OCI-LY3 (cell line): ENCODE measurements around the gene ZFX.

ENCODE experiments used
- H2AFZ ChIP-seq: fragments of 200-600, 300-600 bp; shearing (Covaris generic); 2 replicates; pipeline ENCODE4 v1.6.0; 2014; ENCODE audit warnings: antibody characterized with exemption, low read depth, low read length
- H3K27ac ChIP-seq: fragments of 200-600, 300-600 bp; sonication (generic); 2 replicates; pipeline ENCODE4 v1.5.1; 2014; ENCODE audit warnings: mild to moderate bottlenecking, low read length, moderate library complexity, mixed read lengths
- H3K27me3 ChIP-seq: fragments of 200-600, 300-600 bp; sonication (generic); 2 replicates; pipeline ENCODE4 v1.6.1; 2014; ENCODE audit warnings: low read depth, low read length, mixed read lengths
- H3K36me3 ChIP-seq: fragments of 200-600, 300-600 bp; sonication (generic); replicated peaks from 2 replicates; pipeline ENCODE3; 2014; ENCODE audit warnings: low read depth, low read length, mixed read lengths
- H3K4me1 ChIP-seq: fragments of 300-600, 200-600 bp; sonication (generic); 2 replicates; pipeline ENCODE4 v1.6.1; 2014; ENCODE audit warnings: low read length, mixed read lengths
- H3K4me2 ChIP-seq: fragments of 200-600, 300-600 bp; sonication (generic); 2 replicates; pipeline ENCODE4 v1.6.1; 2014; ENCODE audit warnings: low read length, mixed read lengths
- H3K4me3 ChIP-seq: fragments of 300-600, 200-600 bp; sonication (generic); 2 replicates; pipeline ENCODE4 v1.5.1; 2014; ENCODE audit warnings: antibody characterized with exemption, mild to moderate bottlenecking, low read length, moderate library complexity
- H3K79me2 ChIP-seq: fragments of 300-600, 200-600 bp; shearing (Covaris generic); 2 replicates; pipeline ENCODE4 v1.6.1; 2014; ENCODE audit warnings: mild to moderate bottlenecking, low read length, mixed read lengths
- H3K9ac ChIP-seq: fragments of 300-600, 200-600 bp; shearing (Covaris generic); 2 replicates; pipeline ENCODE4 v1.6.0; 2014; ENCODE audit warnings: mild to moderate bottlenecking, low read length, moderate library complexity
- H3K9me3 ChIP-seq: fragments of 200-600, 300-600 bp; shearing (Covaris generic); 2 replicates; pipeline ENCODE4 v1.6.1; 2014; ENCODE audit warnings: low read length, mixed read lengths; ENCODE audit not compliant: insufficient read depth
- H4K20me1 ChIP-seq: fragments of 200-600, 300-600 bp; sonication (generic); 2 replicates; pipeline ENCODE4 v1.6.1; 2016; ENCODE audit warnings: low read length, mixed read lengths; ENCODE audit not compliant: insufficient read depth
- EZH2phosphoT487 ChIP-seq: fragments of 200-600 bp; shearing (Covaris generic); IDR thresholded peaks from 2 replicates; pipeline ENCODE4 v1.6.1; 2018; ENCODE audit warnings: antibody characterized with exemption, mixed run types, low read depth
- TF ChIP-seq, protein P1 (sequence below): fragments of 200-600, 300-600 bp; sonication (generic); IDR thresholded peaks from 2 replicates; pipeline ENCODE4 v1.5.1; 2014; ENCODE audit warnings: antibody characterized with exemption, low read length, low read depth

Gene ZFX

GRCh38 chrX:24219320-24219719 lies 69.8 kb downstream of the ZFX start:
- Histone ChIP-seq H3K27me3 (no peaks in the 10 kb centered on the region), H3K36me3 (peaks cover 2% of the 10 kb centered on the region), H3K9me3 (no peaks in the 10 kb centered on the region), H3K27ac (no peak overlapping the region), H3K9ac (no peak overlapping the region), H4K20me1 (no peaks in the 10 kb centered on the region), H3K4me1 (no peaks in the 10 kb centered on the region), H3K4me2 (no peak overlapping the region), H3K4me3 (no peak overlapping the region), H3K79me2 (no peaks in the 10 kb centered on the region), H2AFZ (no peak overlapping the region)
- TF ChIP-seq EZH2phosphoT487 = no peak
- TF ChIP-seq, protein P1, sequence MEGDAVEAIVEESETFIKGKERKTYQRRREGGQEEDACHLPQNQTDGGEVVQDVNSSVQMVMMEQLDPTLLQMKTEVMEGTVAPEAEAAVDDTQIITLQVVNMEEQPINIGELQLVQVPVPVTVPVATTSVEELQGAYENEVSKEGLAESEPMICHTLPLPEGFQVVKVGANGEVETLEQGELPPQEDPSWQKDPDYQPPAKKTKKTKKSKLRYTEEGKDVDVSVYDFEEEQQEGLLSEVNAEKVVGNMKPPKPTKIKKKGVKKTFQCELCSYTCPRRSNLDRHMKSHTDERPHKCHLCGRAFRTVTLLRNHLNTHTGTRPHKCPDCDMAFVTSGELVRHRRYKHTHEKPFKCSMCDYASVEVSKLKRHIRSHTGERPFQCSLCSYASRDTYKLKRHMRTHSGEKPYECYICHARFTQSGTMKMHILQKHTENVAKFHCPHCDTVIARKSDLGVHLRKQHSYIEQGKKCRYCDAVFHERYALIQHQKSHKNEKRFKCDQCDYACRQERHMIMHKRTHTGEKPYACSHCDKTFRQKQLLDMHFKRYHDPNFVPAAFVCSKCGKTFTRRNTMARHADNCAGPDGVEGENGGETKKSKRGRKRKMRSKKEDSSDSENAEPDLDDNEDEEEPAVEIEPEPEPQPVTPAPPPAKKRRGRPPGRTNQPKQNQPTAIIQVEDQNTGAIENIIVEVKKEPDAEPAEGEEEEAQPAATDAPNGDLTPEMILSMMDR = no peak

DNA sequence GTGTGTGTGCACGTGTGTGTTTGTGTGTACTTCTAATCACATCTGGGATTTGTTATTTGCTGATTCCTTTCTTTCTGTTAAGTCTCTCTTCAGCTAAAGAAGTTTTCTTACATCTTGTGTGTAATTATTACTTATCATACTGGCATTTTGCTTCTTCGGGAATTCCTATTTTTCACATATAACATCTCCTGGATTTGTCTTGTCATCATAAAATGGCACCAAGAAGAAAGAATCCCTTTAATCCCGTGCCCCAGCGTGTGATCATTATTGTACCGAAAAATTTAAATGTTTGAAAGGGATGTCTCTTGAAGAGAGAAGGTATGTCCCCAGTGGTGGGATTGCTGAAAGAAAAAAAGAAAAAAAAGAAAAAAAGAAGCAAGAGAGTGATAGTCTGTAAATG lies 72.3 kb downstream of the ZFX start:
- Histone ChIP-seq H3K9ac (no peak overlapping the region), H2AFZ (no peak overlapping the region), H3K27ac (no peak overlapping the region), H4K20me1 (no peaks in the 10 kb centered on the region), H3K79me2 (no peaks in the 10 kb centered on the region), H3K9me3 (no peaks in the 10 kb centered on the region), H3K4me3 (no peak overlapping the region), H3K36me3 (peaks cover 4% of the 10 kb centered on the region), H3K4me1 (no peaks in the 10 kb centered on the region), H3K27me3 (no peaks in the 10 kb centered on the region), H3K4me2 (no peak overlapping the region)
- TF ChIP-seq, protein P1 = no peak
- no peak for TF ChIP-seq EZH2phosphoT487

DNA sequence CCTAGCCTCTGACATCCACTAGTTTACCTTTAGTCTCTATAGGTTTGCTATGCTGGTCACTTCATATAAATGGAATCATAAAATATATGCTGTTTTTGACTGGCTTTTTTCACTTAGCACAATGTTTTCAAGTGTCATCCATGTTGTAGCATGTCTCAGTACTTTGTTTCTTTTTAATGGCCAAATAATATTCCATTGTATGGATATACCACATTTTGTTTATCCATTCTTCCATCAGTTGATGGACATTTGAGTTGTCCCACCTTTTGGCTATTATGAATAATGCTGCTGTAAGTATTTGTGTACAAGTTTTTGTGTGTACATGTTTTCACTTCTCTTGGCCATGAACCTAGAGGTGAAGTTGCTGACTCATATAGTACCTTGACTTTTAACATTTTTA lies 75.7 kb downstream of the ZFX start:
- Histone ChIP-seq H3K27me3 (no peaks in the 10 kb centered on the region), H3K9me3 (no peaks in the 10 kb centered on the region), H2AFZ (no peak overlapping the region), H3K9ac (no peak overlapping the region), H3K36me3 (peaks cover 4% of the 10 kb centered on the region), H3K4me3 (no peak overlapping the region), H3K4me2 (no peak overlapping the region), H3K4me1 (no peaks in the 10 kb centered on the region), H3K79me2 (no peaks in the 10 kb centered on the region), H3K27ac (no peak overlapping the region), H4K20me1 (no peaks in the 10 kb centered on the region)
- TF ChIP-seq EZH2phosphoT487 = no peak
- TF ChIP-seq, protein P1 = no peak

GRCh38 chrX:24226176-24226575 lies 76.6 kb downstream of the ZFX start:
- H4K20me1 ChIP-seq = no peaks in the 10 kb centered on the region
- no peak overlapping the region for H3K27ac ChIP-seq
- no peak overlapping the region for H3K4me3 ChIP-seq
- no peaks in the 10 kb centered on the region for H3K9me3 ChIP-seq
- no peaks in the 10 kb centered on the region for H3K4me1 ChIP-seq
- H3K9ac ChIP-seq = no peak overlapping the region
- no peak overlapping the region for H2AFZ ChIP-seq
- no peaks in the 10 kb centered on the region for H3K27me3 ChIP-seq
- H3K4me2 ChIP-seq = no peak overlapping the region
- TF ChIP-seq, protein P1 = no peak
- TF ChIP-seq EZH2phosphoT487 = no peak
- H3K79me2 ChIP-seq = no peaks in the 10 kb centered on the region
- H3K36me3 ChIP-seq = peaks cover 4% of the 10 kb centered on the region
